Stimulated activated CD8-positive, alpha-beta memory T cell treated with anti-CD3 and anti-CD28 coated beads, Interleukin-15, amount 100 ng/mL, for 4 hours (primary cell): Measurements from ENCODE around the gene ADNP2.
A peak's percentile ranks its signal among the peaks of the same experiment; 100 is the strongest.

Experiments
- DNase-seq, 2 donors: peaks; one replicate each; pipeline ENCODE4 v3.0.0-alpha.2; 2020; ENCODE audit warnings: low read depth in 2 of 2

Gene ADNP2, protein sequence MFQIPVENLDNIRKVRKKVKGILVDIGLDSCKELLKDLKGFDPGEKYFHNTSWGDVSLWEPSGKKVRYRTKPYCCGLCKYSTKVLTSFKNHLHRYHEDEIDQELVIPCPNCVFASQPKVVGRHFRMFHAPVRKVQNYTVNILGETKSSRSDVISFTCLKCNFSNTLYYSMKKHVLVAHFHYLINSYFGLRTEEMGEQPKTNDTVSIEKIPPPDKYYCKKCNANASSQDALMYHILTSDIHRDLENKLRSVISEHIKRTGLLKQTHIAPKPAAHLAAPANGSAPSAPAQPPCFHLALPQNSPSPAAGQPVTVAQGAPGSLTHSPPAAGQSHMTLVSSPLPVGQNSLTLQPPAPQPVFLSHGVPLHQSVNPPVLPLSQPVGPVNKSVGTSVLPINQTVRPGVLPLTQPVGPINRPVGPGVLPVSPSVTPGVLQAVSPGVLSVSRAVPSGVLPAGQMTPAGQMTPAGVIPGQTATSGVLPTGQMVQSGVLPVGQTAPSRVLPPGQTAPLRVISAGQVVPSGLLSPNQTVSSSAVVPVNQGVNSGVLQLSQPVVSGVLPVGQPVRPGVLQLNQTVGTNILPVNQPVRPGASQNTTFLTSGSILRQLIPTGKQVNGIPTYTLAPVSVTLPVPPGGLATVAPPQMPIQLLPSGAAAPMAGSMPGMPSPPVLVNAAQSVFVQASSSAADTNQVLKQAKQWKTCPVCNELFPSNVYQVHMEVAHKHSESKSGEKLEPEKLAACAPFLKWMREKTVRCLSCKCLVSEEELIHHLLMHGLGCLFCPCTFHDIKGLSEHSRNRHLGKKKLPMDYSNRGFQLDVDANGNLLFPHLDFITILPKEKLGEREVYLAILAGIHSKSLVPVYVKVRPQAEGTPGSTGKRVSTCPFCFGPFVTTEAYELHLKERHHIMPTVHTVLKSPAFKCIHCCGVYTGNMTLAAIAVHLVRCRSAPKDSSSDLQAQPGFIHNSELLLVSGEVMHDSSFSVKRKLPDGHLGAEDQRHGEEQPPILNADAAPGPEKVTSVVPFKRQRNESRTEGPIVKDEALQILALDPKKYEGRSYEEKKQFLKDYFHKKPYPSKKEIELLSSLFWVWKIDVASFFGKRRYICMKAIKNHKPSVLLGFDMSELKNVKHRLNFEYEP

DNA sequence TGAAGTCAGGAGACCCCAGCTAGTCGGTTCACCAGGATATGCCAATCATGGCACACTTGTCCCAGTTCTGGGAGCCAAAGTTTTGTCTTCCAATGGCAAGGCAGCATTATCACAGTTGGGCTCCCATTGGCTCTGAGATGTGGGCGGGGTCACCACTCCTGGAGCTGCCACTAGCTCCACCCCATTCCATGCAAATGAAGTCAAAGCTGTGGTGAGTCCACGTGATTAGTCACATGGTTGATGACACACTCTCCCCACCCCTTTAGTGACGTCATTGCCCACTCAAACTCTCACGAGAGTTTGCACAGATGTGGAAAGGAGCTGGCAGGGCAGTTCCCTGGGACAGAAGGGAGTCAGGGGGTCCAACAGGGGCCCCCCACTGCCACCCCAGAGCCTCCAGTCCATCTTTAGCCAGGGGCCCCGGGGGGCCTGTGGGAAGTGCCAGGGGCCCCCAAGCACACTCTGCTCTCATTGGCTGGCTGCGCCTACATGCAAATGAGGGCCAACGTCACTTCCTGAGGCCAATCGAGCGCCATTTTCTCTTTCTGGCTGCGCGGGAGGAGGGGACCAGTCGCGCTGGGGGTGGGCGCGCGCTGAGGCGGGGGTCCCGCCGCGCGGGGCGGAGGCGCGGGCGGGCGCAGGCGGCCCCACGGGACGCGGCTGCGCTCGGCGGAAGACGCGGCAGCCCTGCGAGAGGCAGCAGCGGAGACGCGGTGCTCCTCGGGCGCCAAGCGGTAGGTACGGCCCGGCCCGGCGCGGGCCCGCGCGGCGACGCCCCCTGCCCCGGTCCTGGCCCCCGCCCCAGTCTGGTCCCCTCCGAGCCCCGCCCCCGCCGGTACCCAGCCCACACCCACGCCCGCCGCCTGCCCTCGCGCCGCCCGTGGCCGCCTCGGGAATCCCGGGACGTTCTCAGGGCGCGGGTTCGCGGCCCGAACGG lies at the start of gene ADNP2:
TSS of gene ADNP2 (plus strand) at position 524 of the 937 bp plus-strand sequence. CDS start 8,281 bp downstream, outside the sequence.
- DNase-seq, result peak; percentile 56 to 72

DNA sequence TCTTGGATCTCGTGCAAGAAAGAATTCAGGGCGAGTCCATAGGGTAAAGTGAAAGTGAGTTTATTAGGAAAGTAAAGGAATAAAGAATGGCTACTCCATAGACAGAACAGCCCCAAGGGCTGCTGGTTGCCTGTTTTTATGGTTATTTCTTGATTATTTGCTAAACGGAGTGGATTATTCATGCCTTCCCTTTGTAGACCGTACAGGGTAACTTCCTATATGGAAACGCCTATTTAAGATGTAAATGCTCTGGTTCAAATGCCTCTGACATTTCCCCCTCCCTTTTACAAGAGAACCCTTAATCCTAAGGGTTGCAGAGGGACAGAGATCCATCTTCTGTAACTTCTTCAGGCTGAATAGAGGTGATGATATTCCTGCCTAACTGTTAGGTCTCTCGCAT lies 49.1 kb upstream of the ADNP2 start:
- DNase-seq, result no peak

DNA sequence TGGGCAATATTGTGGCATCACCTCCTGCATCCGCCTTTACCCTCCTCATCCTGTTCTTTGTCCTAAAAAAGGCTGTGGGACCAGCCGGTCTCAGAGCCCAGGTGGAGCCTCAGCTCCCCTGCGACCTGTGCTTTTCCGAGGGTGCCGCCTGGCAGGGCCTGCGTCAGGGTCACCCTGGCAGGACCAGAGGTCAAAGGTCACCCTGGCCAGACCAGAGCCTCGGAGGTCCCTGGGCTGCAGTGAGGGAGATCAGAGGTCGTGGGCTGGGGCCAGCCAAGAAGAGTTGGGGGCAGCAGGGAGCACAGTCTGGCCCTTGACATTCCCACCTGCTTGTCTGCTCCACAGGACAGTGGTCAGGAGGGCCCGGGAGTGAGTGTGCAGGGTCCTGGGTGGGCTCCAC lies 43.4 kb upstream of the ADNP2 start:
- no peak for DNase-seq

DNA sequence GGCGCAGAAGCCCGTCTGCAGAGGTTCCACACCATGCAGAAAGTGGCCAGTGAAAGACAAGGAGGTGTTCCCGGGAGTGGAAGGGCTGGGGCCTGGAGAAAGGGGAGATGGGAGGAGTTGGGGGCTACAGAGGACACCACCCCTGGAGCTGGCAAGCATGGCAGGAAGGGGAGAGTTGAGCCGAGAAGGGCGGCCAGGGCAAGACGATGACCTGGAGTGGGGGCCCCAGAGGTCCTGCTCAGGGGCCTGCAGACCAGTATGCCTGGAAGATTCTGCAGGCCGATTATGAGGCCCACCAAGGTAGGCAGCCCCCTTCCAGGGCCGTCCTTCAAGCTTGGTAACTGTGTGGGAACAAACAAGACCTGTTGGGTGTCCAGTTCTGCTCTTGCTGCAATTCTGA lies 41.7 kb upstream of the ADNP2 start:
- DNase-seq, result no peak

DNA sequence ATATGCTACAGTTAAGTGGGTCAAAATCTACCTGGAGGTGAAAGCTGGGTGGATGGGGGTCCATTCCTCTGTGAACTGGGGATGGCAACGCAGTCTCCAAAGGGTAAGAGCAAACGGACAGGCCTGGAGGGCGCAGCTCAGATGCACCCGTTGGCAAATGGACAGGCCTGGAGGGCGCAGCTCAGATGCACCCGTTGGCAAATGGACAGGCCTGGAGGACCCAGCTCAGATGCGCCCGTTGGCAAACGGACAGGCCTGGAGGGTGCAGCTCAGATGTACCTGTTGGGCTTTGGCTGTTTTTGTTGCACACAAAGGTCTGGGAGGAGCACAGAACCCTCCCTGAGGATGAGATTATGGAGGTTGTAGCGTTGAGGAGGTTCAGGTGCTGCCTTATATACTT lies 41.2 kb upstream of the ADNP2 start:
- no peak for DNase-seq

DNA sequence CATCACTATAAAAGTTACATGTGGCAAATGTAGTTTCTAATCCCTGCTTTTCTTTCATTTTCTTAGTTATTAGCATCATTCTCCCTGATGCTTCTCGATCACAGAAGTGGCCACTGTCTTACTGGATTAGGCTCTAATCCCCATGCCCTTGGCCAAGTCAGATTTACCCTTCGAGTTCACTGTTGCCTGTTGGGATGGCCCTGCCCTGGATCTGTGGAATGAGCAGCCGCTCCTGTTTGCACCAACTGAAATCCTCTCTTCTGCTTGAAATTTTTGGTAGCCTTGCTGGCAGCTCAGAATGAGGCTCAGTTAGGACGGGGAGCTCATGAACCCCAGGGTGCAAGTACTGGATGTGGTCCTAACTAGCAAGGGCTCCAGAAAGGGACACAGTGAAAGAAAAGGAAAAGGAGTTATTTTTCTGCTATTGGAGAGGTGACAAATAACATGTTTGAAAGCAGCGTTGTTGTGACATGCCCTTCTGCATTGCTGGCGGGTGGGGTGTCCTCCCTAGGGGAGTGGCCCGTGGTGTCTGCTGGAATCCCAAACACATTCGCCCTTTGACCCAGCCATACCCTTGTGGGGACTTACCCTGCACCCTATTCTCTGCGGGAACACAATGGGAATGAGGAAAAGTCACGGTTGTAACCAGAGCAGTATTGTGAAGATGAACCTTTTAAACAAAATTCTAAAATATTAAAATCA lies 40.3 kb upstream of the ADNP2 start:
- DNase-seq, result no peak

DNA sequence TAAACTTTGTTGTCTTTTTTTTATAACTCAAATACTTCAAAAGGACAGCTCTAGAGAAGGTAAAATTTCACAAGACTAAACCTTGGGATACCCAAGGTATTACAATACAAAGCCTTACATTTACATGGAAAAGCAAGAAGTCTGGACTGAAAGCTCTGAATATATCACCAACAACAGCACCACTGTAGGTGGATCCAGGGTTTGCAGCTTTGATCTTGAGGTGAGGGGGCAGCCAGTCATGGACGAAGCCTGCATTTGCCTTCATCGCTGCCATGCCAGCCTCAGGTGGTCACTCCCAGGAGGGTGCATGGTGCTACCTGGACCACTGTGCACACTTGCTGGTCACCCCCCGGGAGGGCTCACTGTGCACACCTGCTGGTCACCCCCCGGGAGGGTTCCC lies 38.2 kb upstream of the ADNP2 start:
- no peak for DNase-seq

DNA sequence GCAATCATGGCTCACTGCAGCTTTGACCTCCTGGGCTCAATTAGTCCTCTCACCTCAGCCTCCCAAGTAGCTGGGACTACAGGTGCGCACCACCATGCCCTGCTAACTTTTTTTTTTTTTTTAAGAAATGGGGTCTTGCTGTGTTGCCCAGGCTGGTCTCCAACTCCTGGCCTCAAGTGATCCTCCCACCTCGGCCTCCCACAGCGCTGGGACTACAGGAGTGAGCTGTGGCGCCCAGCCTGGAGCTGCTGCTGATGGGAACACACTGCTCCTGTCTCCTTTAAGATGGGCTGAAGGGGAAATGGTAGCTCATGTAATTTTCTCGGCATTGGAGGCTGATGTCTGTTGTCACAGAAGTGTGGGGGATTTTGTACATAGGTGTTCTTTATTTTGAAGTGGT lies 34.9 kb upstream of the ADNP2 start:
- DNase-seq, result no peak

DNA sequence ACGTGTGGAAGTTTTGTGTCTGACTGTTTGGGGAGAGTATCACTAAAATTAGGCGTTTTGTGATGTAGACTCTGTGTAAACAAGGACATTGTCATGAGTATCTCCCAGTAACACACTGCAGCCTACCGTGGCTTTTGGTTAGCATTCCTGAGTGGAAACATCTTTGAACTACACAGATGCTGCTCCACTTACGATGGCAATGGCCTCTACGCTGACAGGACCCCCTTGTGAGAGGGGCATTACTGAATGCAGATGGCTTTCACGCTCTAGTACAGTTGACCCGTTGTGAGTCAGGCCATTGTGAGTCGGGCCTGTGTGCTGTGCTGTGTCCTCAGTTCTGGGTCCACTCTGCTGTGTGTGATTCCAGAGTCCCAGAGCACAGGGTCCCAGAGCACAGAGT lies 34.4 kb upstream of the ADNP2 start:
- DNase-seq, result no peak

DNA sequence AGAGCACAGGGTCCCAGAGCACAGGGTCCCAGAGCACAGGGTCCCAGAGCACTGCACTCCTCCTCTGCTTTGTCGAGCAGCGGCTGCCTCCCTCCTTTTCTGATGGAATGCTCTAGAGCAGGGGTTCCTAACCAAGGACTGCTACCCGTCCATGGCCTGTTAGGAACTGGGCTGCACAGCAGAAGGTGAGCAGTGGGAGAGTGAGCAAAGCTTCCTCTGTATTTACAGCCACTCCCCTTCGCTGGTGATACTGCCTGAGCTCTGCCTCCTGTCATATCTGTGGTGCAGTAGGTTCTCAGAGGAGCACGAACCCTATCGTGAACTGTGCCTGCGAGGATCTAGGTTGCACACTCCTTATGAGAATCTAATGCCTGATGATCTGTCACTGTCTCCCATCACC lies 33.1 kb upstream of the ADNP2 start:
- DNase-seq, result no peak

DNA sequence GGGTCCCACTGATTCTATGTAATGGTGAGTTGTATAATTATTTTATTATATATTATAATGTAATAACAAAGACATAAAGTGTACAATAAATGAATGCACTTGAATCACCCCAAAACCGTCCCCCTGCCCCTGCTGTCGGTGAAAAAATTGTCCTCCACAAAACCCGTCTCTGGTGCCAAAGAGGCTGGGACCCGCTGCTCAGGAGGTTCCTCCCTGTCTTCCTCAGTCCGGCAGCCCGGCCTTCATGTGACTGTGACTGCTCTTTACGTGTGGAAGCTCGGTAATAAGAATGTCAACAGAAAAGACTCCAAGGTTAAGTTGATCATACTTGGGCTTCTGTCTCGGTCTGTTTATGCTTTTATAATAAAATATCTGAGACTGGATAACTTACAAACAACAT lies 32.7 kb upstream of the ADNP2 start:
- DNase-seq, result no peak

DNA sequence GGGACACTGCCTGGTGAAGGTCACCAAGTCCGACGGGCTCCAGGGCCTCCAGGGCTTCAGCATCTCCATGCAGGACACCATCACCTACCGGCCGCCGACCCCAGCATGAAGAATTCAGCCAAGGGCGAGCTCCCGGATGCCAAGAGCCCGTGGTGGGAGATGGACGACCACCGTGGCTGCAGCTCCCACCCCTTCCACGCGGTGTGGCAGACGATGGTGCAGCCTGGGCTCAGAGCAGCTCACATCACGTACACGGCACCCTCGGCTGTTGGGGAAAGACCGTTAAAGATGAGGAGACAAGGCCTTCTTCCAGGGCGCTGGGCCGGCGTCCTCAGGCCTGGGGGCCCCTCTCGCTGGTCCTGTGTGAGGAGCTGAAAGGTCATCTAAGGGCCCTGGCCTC lies 31.2 kb upstream of the ADNP2 start:
- DNase-seq, result no peak

DNA sequence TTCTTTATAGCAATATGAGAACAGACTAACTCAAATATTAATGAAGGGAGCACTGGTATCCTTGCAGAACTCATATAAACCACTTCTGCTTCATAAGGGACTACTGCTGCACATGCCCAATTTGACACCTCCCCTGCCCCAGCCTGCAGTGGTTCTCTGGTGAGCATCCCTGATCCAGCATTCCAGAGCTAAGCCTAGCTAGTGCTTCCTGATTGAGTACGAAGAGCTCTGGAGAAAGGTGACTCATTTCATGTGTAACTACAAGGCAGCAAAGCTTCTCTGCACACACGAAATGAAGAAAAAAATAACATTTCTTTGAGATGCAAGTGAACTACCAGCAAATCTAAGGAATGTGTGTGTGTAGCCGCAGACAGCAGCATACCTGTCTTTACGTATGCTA lies 22.8 kb upstream of the ADNP2 start:
- no peak for DNase-seq

DNA sequence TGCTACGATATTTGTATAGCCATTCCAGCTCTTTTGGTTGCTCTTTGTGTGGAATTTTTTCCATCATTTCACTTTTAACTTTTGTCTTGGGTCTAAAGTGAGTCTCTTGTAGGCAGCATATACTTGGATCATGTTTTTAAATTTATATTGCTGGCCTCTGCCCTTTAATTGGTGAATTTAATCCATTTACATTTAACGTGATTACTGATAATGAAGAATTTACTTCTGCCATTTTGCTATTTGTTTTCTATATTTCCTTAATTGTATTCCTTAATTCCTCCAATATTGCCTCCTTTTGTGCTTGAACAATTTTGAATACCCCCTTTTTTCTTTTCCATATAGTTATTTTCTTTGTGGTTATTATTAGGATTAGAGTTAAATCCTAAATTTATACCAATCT lies 21.0 kb upstream of the ADNP2 start:
- no peak for DNase-seq

DNA sequence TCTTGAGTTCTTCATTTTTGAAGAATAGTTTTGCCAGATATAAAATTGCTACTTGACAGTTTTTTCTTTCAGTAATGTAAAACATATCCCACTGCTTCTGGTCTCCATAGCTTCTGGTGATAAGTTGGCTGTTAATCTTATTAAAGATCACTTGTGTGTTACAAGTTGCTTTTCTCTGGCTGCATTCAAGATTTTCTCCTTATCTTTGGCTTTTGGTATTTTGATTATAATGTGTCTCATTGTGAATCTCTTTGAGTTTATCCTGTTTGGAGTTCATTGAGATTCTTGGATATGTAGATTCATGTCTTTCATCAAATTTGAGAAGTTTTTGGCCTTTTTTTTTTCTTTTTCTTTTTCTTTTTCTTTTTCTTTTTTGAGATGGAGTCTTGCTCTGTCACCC lies 20.2 kb upstream of the ADNP2 start:
- DNase-seq, result no peak

DNA sequence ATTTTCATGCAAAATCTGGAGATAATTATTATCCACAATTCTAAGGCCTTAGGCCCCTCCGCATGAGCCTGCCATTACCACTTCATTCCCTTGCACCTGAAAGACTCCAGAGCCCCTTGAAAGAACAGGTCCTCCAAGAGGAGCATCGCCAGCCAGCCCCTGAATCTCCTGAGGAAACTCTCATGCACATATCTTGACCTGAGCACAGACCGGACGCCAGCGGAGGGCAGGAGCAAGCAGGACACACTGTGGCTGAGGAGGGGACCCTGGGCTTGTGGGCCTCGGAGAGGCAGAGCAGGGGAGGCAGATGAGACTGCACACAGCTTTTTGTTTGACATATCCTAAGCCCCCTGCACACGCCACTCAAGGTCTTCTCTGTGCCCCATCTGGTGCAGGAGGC lies 13.6 kb upstream of the ADNP2 start:
- no peak for DNase-seq

DNA sequence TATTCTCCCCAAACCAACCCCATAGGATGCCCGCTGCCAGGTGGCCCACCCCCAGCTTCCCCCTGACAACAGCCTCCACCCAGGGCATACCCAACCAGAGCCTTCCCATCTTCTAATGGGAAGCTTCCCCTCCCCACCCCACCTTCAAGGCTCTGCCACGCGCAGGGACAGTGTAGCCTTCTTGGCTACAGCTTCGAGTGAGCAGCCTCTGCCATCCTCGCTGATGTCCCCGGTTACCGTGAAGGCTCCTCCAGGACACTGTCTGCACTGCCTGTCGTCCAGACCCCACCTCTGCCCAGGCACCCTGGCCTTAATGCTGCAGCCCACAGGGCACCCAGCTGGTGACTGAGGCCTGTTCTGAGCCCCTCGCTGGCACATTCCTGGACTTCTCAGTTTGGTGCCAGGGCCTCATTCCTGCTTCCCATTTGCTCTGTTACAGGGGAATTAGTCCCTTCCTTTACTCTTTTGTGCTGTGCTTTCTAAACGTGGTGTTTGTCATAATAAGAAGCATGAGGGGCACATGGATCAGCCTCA lies 13.0 kb upstream of the ADNP2 start:
- DNase-seq, result no peak

DNA sequence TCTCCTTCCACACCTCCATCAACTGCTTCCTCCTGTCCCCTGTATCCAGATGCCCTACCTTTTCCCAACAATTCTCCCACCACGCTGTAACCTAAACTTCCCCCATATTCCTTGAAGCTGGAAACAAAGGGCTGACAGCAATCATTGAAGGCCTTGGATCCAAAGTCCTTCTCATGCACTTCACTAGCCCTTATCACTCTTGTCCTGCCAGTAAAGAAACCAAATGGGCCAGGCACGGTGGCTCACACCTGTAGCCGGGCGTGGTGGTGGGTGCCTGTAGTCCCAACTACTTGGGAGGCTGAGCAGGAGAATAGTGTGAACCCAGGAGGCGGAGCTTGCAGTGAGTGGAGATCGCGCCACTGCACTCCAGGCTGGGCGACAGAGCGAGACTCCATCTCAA lies 11.9 kb upstream of the ADNP2 start:
- no peak for DNase-seq

DNA sequence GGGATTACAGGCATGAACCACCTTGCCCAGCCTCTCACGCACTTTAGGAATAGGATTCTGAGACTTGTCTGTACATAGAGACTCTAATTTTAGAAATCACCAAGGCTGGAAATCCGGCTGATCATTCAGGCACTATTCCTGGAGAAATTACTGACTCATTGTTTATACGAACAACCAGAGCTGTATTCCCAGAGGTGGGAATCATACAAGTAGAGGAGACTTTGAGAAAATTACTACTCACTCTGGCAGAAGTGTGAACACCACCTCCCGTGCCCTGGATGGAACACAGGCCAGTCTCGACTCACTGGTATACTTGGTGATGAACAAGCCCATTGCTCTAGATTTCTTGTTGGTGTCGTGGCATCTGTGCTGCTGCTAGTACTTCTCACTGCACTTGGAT lies 5.8 kb upstream of the ADNP2 start:
- no peak for DNase-seq

DNA sequence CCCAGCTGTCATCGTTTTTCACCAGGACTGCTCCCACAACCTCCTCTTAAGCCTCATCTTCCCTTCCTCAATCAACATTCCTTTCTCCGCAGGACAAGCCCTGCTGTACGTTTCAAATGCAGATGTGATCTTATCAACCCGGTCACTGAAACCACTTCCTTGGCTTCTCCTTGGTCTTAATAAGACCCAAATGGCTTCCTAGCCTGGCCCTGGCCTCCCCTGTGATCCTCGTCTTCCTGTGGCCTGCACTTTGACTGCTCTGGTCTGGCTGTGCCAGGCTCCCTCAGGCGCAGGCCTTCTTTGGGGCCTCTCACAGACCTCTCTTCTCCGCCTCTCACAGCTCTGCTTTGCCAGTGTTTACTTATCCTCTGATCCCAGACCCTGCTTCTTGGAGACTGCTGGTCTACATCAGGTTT lies 4.7 kb upstream of the ADNP2 start:
- no peak for DNase-seq
